GM18951 (cell line): Measurements from ENCODE around the gene HSP90AB1.
A peak's percentile ranks its signal among the peaks of the same experiment; 100 is the strongest.

Source experiments
- POLR2A ChIP-seq: IDR thresholded peaks from 4 replicates; pipeline ENCODE4 v1.6.1; 2011; ENCODE audit warnings: mild to moderate bottlenecking; ENCODE audit not compliant: insufficient read length, insufficient read depth; ENCODE audit errors: extremely low read depth
- in situ Hi-C: fragments of 300-500 bp; cut with MboI; formaldehyde crosslinking; loops from one replicate; pipeline ENCODE4 v1.12.0; 2022; ENCODE audit warnings: low sequenced_read_pairs, mixed read lengths, inconsistent platforms; ENCODE audit not compliant: unreplicated experiment

The HSP90AB1 gene

DNA sequence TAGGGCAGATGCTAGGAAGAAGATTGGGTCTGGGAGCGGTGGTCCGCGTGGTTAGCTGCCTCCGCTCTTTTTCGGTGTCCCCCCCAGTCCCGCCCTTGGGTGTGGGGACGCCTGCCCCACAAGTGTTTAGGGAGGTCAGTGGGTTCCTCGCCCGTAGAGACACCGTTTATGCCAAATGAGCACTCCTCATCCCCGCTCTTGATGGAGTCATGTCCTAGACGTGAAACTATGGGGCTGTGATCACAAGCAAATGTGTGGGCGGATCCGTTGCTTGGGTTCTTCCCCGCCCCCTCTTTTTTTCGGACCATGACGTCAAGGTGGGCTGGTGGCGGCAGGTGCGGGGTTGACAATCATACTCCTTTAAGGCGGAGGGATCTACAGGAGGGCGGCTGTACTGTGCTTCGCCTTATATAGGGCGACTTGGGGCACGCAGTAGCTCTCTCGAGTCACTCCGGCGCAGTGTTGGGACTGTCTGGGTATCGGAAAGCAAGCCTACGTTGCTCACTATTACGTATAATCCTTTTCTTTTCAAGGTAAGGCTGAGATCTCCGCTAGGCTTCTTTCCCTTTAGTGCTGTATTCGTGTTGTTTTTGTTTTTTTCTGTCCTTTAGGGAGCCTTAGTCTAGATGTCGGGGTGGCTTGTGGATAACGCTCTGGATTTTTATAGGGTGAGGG, at the start of gene HSP90AB1:
TSS of gene HSP90AB1 (plus strand) at position 439 of the 675 bp plus-strand sequence. CDS start 1,529 bp downstream, outside the sequence.
- peak; percentile 100 for TF ChIP-seq POLR2A
- in situ Hi-C loops: no loop called here

DNA sequence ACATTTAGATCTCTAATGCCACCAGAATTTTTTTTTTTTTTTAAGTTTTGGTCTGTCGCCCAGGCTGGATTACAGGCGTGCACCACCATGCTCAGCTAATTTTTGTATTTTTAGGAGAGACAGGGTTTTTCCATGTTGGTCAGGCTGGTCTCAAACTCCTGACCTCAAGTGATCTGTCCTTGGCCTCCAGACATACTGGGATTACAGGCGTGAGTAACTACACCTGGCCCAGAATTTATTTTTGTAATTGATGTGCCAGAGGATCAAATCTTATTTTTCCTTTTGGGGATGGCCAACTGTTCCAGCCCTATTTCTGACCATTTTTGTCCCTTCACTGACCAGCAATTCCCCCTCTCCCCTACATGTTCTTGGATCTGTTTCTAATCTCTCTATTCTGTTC, 48.2 kb upstream of the HSP90AB1 start:
- TF ChIP-seq POLR2A: no peak
- in situ Hi-C loops: no loop called here

GRCh38 chr6:44199883-44200282, 47.0 kb upstream of the HSP90AB1 start:
- TF ChIP-seq POLR2A: no peak
- in situ Hi-C loops: no loop called here

GRCh38 chr6:44201200-44201599, 45.7 kb upstream of the HSP90AB1 start:
- in situ Hi-C loops: no loop called here
- TF ChIP-seq POLR2A: no peak

- in situ Hi-C loops: no loop called here
- TF ChIP-seq POLR2A: no peak
Measured at GRCh38 chr6:44201638-44202303, 45.1 kb upstream of the HSP90AB1 start.

- in situ Hi-C loops: no loop called here
- no peak for TF ChIP-seq POLR2A
Measured at GRCh38 chr6:44202332-44202971, 44.4 kb upstream of the HSP90AB1 start.

GRCh38 chr6:44202972-44203750, 43.7 kb upstream of the HSP90AB1 start:
- in situ Hi-C loops: no loop called here
- no peak for TF ChIP-seq POLR2A

DNA sequence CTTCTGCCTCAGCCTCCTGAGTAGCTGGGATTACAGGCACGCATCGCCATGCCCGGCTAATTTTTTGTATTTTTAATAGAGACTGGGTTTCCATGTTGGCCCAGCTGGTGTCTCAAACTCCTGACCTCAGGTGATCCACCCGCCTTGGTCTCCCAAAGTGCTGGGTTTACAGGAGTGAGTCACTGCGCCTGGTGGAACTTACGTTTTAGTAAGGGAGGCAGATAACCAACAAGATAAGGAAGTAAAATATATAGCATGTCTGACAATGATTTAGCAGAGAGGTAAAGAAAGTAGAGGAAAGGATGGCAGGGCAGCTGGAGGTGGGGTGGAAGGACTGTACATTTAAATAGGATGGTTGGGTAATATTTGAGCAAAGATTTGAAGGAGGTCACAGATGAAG, 42.9 kb upstream of the HSP90AB1 start:
- in situ Hi-C loops: no loop called here
- no peak for TF ChIP-seq POLR2A

DNA sequence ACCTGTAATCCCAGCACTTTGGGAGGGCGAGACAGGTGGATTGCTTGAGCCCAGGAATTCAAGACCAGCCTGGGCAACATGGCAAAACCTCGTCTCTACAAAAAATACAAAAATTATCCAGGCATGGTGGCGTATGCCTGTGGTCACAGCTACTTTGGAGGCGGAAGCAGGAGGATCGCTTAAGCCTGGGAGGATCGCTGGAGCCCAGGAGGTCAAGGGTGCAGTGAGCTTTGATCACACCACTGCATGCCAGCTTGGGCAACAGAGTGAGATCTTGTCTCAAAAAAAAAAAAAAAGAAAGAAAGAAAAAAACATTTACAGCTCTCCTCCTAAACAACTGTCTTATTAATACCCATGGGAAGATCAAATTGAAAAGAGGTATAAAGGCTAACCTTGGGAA, 38.9 kb upstream of the HSP90AB1 start:
- in situ Hi-C loops: no loop called here
- TF ChIP-seq POLR2A: no peak

- TF ChIP-seq POLR2A: no peak
- in situ Hi-C loops: no loop called here
Measured at GRCh38 chr6:44211284-44211683, 35.6 kb upstream of the HSP90AB1 start.

DNA sequence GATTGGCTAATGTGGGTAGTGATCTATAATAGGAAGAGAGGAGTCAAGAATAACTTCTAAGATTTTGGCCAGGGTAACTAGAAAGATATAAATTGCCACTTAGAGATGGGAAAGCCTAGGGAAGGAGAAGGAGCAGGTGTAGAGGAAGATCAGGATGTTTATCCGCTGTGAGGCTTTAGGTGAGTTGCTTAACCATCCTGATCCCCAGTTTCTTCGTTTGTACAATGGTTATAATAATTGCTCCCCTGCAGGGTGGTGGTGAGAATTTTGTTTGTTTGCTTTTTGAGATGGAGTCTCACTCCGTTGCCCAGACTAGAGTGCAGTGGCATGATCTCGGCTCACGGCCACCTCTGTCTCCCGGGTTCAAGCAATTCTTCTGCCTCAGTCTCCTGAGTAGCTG, 32.6 kb upstream of the HSP90AB1 start:
- no peak for TF ChIP-seq POLR2A
- in situ Hi-C loops: no loop called here

GRCh38 chr6:44216677-44217331, 30.1 kb upstream of the HSP90AB1 start, which contains the start of gene MYMX:
MYMX (plus strand) TSS chr6:44216926; CDS start chr6:44217472, 546 bp downstream.
- no peak for TF ChIP-seq POLR2A
- in situ Hi-C loops: no loop called here
